ENCODE measurements around the gene ATF7. TPM values are rescaled to one million over a fixed set of nuclear protein-coding genes. Genes with fewer than 3 reads are reported as not detected.

The ATF7 gene
- total and polyA plus RNA-seq, 2 of the 4 experiments (the other 2 are of a cell fraction): 7.0 to 16.3 TPM

DNA sequence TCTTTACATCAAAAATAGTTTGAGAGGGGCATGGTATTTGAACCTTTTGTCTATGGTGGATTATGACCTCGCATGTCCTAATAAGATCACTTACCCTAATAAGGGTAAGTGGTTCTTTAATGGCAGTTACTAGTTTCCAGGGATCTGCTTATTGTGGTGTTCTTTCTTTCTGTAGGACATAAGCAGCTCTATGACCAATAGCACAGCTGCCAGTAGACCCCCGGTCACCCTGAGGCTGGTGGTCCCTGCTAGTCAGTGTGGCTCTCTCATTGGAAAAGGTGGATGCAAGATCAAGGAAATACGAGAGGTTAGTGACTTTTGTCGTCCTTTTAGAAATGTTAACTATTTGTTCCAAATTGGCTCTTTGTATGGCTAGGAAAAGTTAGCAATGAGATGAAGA lies 167.1 kb downstream of the ATF7 start:
- H2BK15ac ChIP-seq (ENCODE audit: low read depth, low read length): no peak overlapping the region
- no peak overlapping the region for H2AK9ac ChIP-seq (replicated peaks; ENCODE audit: low read depth, low read length, poor library complexity)
- H4K91ac ChIP-seq (ENCODE audit: insufficient read depth, low read depth, low read length): no peak overlapping the region
- H3K4me1 ChIP-seq (ENCODE audit: control insufficient read depth, insufficient read depth, low read length): peaks cover 9% of the 10 kb centered on the region
- H3K79me1 ChIP-seq (ENCODE audit: low read depth in 1 of 2, low read length in 2 of 2): peaks cover 48 to 73% of the 10 kb centered on the region in 2 experiments
- no peak overlapping the region for H4K8ac ChIP-seq (ENCODE audit: low read depth in 2 of 2, low read length in 2 of 2)
- no peak overlapping the region for H3K56ac ChIP-seq (ENCODE audit: extremely low read depth, insufficient read depth, low read length)
- TF ChIP-seq MXI1 (IDR thresholded peaks at IDR 0.05; ENCODE audit: borderline replicate concordance, low read depth, low read length): no peak
- TF ChIP-seq CHD1 (IDR thresholded peaks at IDR 0.05; ENCODE audit: low read depth, low read length): no peak
- TF ChIP-seq SMC3 (IDR thresholded peaks at IDR 0.05; ENCODE audit: low read depth, low read length): no peak
- no peak for TF ChIP-seq CTCF (conservative IDR thresholded peaks at IDR 0.05; ENCODE audit: low read depth, low read length)
- TF ChIP-seq ELK1 (IDR thresholded peaks at IDR 0.05; ENCODE audit: borderline replicate concordance, low read depth, low read length): no peak
- no peak for TF ChIP-seq USF2 (IDR thresholded peaks at IDR 0.05; ENCODE audit: low read depth, low read length)
- no peak for TF ChIP-seq BHLHE40 (IDR thresholded peaks at IDR 0.05; ENCODE audit: low read depth, low read length)
- TF ChIP-seq FOS (IDR thresholded peaks at IDR 0.05; ENCODE audit: low read depth, low read length): no peak
- TF ChIP-seq RFX5 (IDR thresholded peaks at IDR 0.05; ENCODE audit: low read depth, low read length): no peak
- TF ChIP-seq MAFK (IDR thresholded peaks at IDR 0.05; ENCODE audit: low read depth, low read length): no peak
- no peak overlapping the region for H3K9ac ChIP-seq (ENCODE audit: low read depth, low read length)
- in situ Hi-C loops (cut with MboI; ENCODE audit: low sequenced_read_pairs) (no loop called here), intact Hi-C loops (cut with micrococcal nuclease) (no loop called here), dilution Hi-C loops (cut with HindIII; ENCODE audit: low sequenced_read_pairs, unreplicated experiment) (no loop called here)
- no peaks in the 10 kb centered on the region for H3K9me1 ChIP-seq (ENCODE audit: insufficient read depth, low read length)
- H3K23ac ChIP-seq (ENCODE audit: low read depth, low read length): no peak overlapping the region
- no CpG with 5 or more reads among the region's 4 CpGs for WGBS, 2 experiments (ENCODE audit: extremely low coverage in 2 of 2, insufficient read length in 1 of 2)
- no TSS peak for BruUV-seq (replicated peaks)
- no peak overlapping the region for H3K4me2 ChIP-seq (ENCODE audit: low read depth, low read length)
- H3K9me3 ChIP-seq (ENCODE audit: control insufficient read depth, insufficient read depth, low read length): no peaks in the 10 kb centered on the region
- no peak overlapping the region for H3K27ac ChIP-seq (ENCODE audit: insufficient read depth, low read length)
- no peak overlapping the region for H2BK5ac ChIP-seq (ENCODE audit: low read depth, low read length, poor library complexity, severe bottlenecking)
- H2BK120ac ChIP-seq (ENCODE audit: low read depth, low read length): no peak overlapping the region
- H3K14ac ChIP-seq (replicated peaks; ENCODE audit: low read depth, low read length): no peak overlapping the region
- ChIA-PET POLR2A (ENCODE audit: unreplicated experiment) (no interaction called here), CTCF (no interaction called here)
- DNase-seq (no peak), ATAC-seq (ENCODE audit: low read depth) (no peak)
- peaks cover 95% of the 10 kb centered on the region for H4K20me1 ChIP-seq (ENCODE audit: insufficient read depth, low read length)
- no peak overlapping the region for H2AK5ac ChIP-seq (ENCODE audit: low read depth, low read length)
- no peak overlapping the region for H4K5ac ChIP-seq (ENCODE audit: low read depth, low read length)
- no peaks in the 10 kb centered on the region for H3K27me3 ChIP-seq (ENCODE audit: control insufficient read depth, insufficient read depth, low read length)
- no peak overlapping the region for H3K18ac ChIP-seq (ENCODE audit: low read depth, low read length)
- H3K36me3 ChIP-seq (ENCODE audit: control insufficient read depth, insufficient read depth, low read length): peaks cover 77% of the 10 kb centered on the region
- H2BK20ac ChIP-seq (ENCODE audit: low read depth, low read length): no peak overlapping the region
- no peak overlapping the region for H2AFZ ChIP-seq (replicated peaks; ENCODE audit: low read length, poor library complexity)
- H3K4me3 ChIP-seq (ENCODE audit: insufficient read depth, low read depth, low read length): no peak overlapping the region
- no peak overlapping the region for H3K4ac ChIP-seq (ENCODE audit: low read depth, low read length)

Measured in IMR-90 (cell line).